GM18870 (cell line): Measurements from ENCODE around the gene TFCP2.
"Not testable (repeated sequence)": the region's sequence is repeated elsewhere in the genome, so short reads cannot be mapped to it uniquely, and the experiment has no call there.

Experiments used
- ATAC-seq: cut with Tn5 transposase; IDR thresholded peaks from one replicate; pipeline ENCODE4 v1.9.1; 2021; ENCODE audit warnings: moderate library complexity; ENCODE audit not compliant: unreplicated experiment

The TFCP2 gene

GRCh38 chr12:51083126-51083833, 89.7 kb downstream of the TFCP2 start, which contains the start of gene CSRNP2:
Gene CSRNP2, minus strand, starts transcription at chr12:51083596. Its CDS starts 7,035 bp downstream, at chr12:51076561.
- ATAC-seq, result peak; percentile 64

GRCh38 chr12:51082561-51083125, 90.3 kb downstream of the TFCP2 start:
- peak; percentile 6 for ATAC-seq

GRCh38 chr12:51081421-51081820, 91.5 kb downstream of the TFCP2 start:
- ATAC-seq, result no peak

GRCh38 chr12:51080136-51080535, 92.8 kb downstream of the TFCP2 start:
- ATAC-seq, result no peak

- not testable (repeated sequence) for ATAC-seq
Measured at GRCh38 chr12:51078866-51079265, 94.1 kb downstream of the TFCP2 start.

GRCh38 chr12:51078346-51078745, 94.6 kb downstream of the TFCP2 start:
- ATAC-seq, result not testable (repeated sequence)

GRCh38 chr12:51077930-51078329, 95.0 kb downstream of the TFCP2 start:
- ATAC-seq, result no peak

GRCh38 chr12:51076236-51076930, 96.6 kb downstream of the TFCP2 start:
- no peak for ATAC-seq

- no peak for ATAC-seq
Measured at GRCh38 chr12:51075390-51075789, 97.5 kb downstream of the TFCP2 start.

- ATAC-seq, result no peak
Measured at GRCh38 chr12:51071663-51072062, 101.3 kb downstream of the TFCP2 start.

GRCh38 chr12:51070004-51070403, 102.9 kb downstream of the TFCP2 start:
- no peak for ATAC-seq

GRCh38 chr12:51067771-51068170, 105.2 kb downstream of the TFCP2 start:
- ATAC-seq, result no peak

GRCh38 chr12:51067229-51067628, 105.7 kb downstream of the TFCP2 start:
- no peak for ATAC-seq

GRCh38 chr12:51065530-51065929, 107.4 kb downstream of the TFCP2 start:
- ATAC-seq, result no peak

GRCh38 chr12:51062631-51063397, 110.1 kb downstream of the TFCP2 start:
- no peak for ATAC-seq

GRCh38 chr12:51059086-51059485, 113.8 kb downstream of the TFCP2 start:
- no peak for ATAC-seq

- no peak for ATAC-seq
Measured at GRCh38 chr12:51056242-51056641, 116.7 kb downstream of the TFCP2 start.

- no peak for ATAC-seq
Measured at GRCh38 chr12:51055060-51055459, 117.9 kb downstream of the TFCP2 start.

GRCh38 chr12:51051787-51052186, 121.1 kb downstream of the TFCP2 start:
- ATAC-seq, result no peak

- ATAC-seq, result no peak
Measured at GRCh38 chr12:51049525-51049924, 123.4 kb downstream of the TFCP2 start.

GRCh38 chr12:51048661-51049251, 124.2 kb downstream of the TFCP2 start:
- ATAC-seq, result no peak
